SU-DHL-6 (cell line): Measurements from ENCODE around the gene TCF20.

Source experiments
- H2AFZ ChIP-seq: fragments of 200-600 bp; sonication (generic); 2 replicates; pipeline ENCODE4 v1.6.1; 2014; ENCODE audit warnings: low read depth, mild to moderate bottlenecking, moderate library complexity, mixed read lengths, antibody characterized with exemption, low read length; ENCODE audit not compliant: severe bottlenecking
- H3F3A ChIP-seq: fragments of 200-600 bp; shearing (Covaris generic); 2 replicates; pipeline ENCODE4 v1.6.0; 2016; ENCODE audit warnings: antibody characterized with exemption, mild to moderate bottlenecking; ENCODE audit not compliant: insufficient read depth
- H3K27ac ChIP-seq: fragments of 200-600 bp; sonication (generic); 2 replicates; pipeline ENCODE4 v1.5.1; 2016; ENCODE audit warnings: low read depth, mild to moderate bottlenecking, low read length, moderate library complexity, mixed read lengths
- H3K27me3 ChIP-seq: fragments of 200-600 bp; sonication (generic), shearing (Covaris generic); 2 replicates; pipeline ENCODE4 v1.6.0; 2014; ENCODE audit warnings: mild to moderate bottlenecking, low read length
- H3K36me3 ChIP-seq: fragments of 200-600 bp; sonication (generic); 2 replicates; pipeline ENCODE4 v1.6.1; 2014; ENCODE audit warnings: mild to moderate bottlenecking, low read length, mixed read lengths
- H3K4me2 ChIP-seq: fragments of 300-600, 200-600 bp; shearing (Covaris generic), sonication (generic); 2 replicates; pipeline ENCODE4 v1.6.0; 2014; ENCODE audit warnings: low read length, low read depth, mild to moderate bottlenecking; ENCODE audit not compliant: poor library complexity, severe bottlenecking
- H3K4me3 ChIP-seq: fragments of 200-600 bp; sonication (generic); 2 replicates; pipeline ENCODE4 v1.5.1; 2014; ENCODE audit warnings: antibody characterized with exemption, low read length, mild to moderate bottlenecking, mixed read lengths; ENCODE audit not compliant: insufficient read depth, poor library complexity, severe bottlenecking
- H3K79me2 ChIP-seq: fragments of 200-600 bp; sonication (generic); 2 replicates; pipeline ENCODE4 v1.6.1; 2014; ENCODE audit warnings: mild to moderate bottlenecking, low read length, moderate library complexity; ENCODE audit not compliant: insufficient read depth
- H3K9ac ChIP-seq: fragments of 200-600 bp; sonication (generic); 2 replicates; pipeline ENCODE4 v1.7.0; 2014; ENCODE audit warnings: mild to moderate bottlenecking, low read length
- H3K9me2 ChIP-seq: fragments of 200-600 bp; sonication (generic); replicated peaks from 2 replicates; pipeline ENCODE4 v1.6.1; 2014; ENCODE audit warnings: low read length; ENCODE audit not compliant: insufficient read depth
- H3K9me3 ChIP-seq: fragments of 200-600 bp; sonication (generic); 2 replicates; pipeline ENCODE4 v1.6.1; 2014; ENCODE audit warnings: low read length, mixed read lengths; ENCODE audit not compliant: insufficient read depth
- H4K20me1 ChIP-seq: fragments of 200-600 bp; sonication (generic); 2 replicates; pipeline ENCODE4 v1.6.1; 2014; ENCODE audit warnings: low read depth, mild to moderate bottlenecking, antibody characterized with exemption, low read length, moderate library complexity, mixed read lengths
- EZH2phosphoT487 ChIP-seq: fragments of 200-600 bp; sonication (generic), shearing (Covaris generic); conservative IDR thresholded peaks from 2 replicates; pipeline ENCODE4 v1.6.1; 2018; ENCODE audit warnings: mild to moderate bottlenecking, antibody characterized with exemption, low read length, moderate library complexity, mixed read lengths
- TF ChIP-seq, protein P1 (sequence below): fragments of 200-600 bp; sonication (generic); IDR thresholded peaks from one replicate; pipeline ENCODE4 v1.5.1; 2017; ENCODE audit warnings: antibody characterized with exemption, mild to moderate bottlenecking, low read length, moderate library complexity; ENCODE audit not compliant: insufficient read depth, poor library complexity, severe bottlenecking

TCF20 gene

DNA sequence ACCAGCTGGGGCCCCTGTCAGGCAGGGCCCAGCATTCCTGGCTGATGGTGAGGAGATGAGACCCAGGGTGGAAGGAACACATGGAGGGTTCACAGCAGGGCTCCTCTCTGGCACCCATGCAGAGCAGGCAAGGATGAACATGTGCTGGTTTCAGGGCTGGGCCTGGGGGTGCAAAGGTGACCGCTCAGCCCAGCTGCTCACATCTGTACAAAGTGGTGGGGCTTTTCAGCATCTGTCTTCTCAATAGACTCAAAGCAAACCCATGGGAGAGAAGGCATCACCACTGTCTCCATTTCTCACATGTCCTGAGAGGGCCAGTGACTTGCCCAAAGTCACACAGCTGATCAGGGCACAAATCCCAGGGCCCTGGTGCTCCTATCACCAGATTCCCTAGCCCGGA is 27.3 kb upstream of the TCF20 start:
- Histone ChIP-seq H3K79me2 (no peaks in the 10 kb centered on the region), H3F3A (peaks cover 7% of the 10 kb centered on the region), H3K4me3 (no peak overlapping the region), H3K9ac (no peak overlapping the region), H3K27me3 (no peaks in the 10 kb centered on the region), H4K20me1 (no peaks in the 10 kb centered on the region), H3K4me2 (no peak overlapping the region), H3K9me3 (no peaks in the 10 kb centered on the region), H3K36me3 (no peaks in the 10 kb centered on the region), H3K27ac (no peak overlapping the region), H3K9me2 (no peaks in the 10 kb centered on the region), H2AFZ (no peak overlapping the region)
- no peak for TF ChIP-seq EZH2phosphoT487

DNA sequence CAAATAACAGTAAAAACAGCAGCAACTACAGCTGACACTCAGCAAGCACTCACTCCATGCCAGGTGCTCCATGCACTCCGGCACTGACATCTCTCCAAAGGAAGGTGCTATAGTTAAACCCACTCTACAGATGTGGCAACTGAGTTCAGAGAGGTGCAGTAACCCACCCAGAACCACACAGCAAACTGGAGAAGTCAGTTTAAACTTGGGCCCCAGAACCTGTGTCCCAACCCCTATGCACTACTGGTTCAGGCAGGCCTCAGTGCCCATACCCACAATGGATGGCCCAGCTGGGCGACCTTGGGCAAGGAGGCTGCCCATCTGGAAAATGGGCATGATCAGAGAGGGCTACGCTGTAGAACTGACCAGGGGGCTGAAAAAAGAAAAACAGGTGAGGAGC is 26.4 kb upstream of the TCF20 start:
- Histone ChIP-seq H3K9me3 (no peaks in the 10 kb centered on the region), H3K36me3 (no peaks in the 10 kb centered on the region), H3K27ac (no peak overlapping the region), H3K79me2 (no peaks in the 10 kb centered on the region), H3F3A (peaks cover 7% of the 10 kb centered on the region), H3K4me3 (no peak overlapping the region), H3K27me3 (no peaks in the 10 kb centered on the region), H3K9me2 (no peaks in the 10 kb centered on the region), H3K9ac (no peak overlapping the region), H4K20me1 (no peaks in the 10 kb centered on the region), H2AFZ (no peak overlapping the region), H3K4me2 (no peak overlapping the region)
- TF ChIP-seq EZH2phosphoT487, result no peak
- TF ChIP-seq, protein P1, sequence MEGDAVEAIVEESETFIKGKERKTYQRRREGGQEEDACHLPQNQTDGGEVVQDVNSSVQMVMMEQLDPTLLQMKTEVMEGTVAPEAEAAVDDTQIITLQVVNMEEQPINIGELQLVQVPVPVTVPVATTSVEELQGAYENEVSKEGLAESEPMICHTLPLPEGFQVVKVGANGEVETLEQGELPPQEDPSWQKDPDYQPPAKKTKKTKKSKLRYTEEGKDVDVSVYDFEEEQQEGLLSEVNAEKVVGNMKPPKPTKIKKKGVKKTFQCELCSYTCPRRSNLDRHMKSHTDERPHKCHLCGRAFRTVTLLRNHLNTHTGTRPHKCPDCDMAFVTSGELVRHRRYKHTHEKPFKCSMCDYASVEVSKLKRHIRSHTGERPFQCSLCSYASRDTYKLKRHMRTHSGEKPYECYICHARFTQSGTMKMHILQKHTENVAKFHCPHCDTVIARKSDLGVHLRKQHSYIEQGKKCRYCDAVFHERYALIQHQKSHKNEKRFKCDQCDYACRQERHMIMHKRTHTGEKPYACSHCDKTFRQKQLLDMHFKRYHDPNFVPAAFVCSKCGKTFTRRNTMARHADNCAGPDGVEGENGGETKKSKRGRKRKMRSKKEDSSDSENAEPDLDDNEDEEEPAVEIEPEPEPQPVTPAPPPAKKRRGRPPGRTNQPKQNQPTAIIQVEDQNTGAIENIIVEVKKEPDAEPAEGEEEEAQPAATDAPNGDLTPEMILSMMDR, result no peak

DNA sequence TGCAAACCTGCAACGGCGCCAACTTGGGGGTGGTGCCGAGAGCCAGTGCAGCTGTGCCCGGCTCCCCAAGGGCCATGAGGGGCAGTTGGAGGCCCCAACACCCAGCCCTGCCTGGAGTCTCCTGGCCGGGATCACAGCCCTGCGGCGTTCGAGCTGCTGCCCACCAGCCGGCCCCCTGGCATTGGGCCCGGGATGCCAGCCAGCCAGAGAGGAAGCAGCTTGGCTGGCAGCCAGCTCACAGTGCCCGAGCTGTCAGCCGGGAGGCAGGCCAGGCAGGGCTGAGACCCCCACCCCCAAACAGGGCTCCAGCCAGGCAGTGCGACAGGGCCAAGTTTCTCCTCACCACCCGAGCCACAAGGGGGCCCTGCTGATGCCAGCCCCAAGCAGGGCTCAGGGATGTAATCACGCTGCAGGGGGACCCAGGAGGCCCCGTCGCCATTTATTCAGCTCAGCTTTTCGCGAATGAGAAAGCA is 26.0 kb upstream of the TCF20 start:
- H3K79me2 ChIP-seq, result no peaks in the 10 kb centered on the region
- no peak overlapping the region for H2AFZ ChIP-seq
- H3K4me2 ChIP-seq, result no peak overlapping the region
- H3K9me3 ChIP-seq, result no peaks in the 10 kb centered on the region
- H3K9ac ChIP-seq, result no peak overlapping the region
- H3K27me3 ChIP-seq, result no peaks in the 10 kb centered on the region
- H3K9me2 ChIP-seq, result no peaks in the 10 kb centered on the region
- no peak overlapping the region for H3K27ac ChIP-seq
- H4K20me1 ChIP-seq, result no peaks in the 10 kb centered on the region
- H3F3A ChIP-seq, result peaks cover 7% of the 10 kb centered on the region
- H3K36me3 ChIP-seq, result no peaks in the 10 kb centered on the region
- TF ChIP-seq, protein P1, result peak; percentile 50
- no peak for TF ChIP-seq EZH2phosphoT487
- no peak overlapping the region for H3K4me3 ChIP-seq

DNA sequence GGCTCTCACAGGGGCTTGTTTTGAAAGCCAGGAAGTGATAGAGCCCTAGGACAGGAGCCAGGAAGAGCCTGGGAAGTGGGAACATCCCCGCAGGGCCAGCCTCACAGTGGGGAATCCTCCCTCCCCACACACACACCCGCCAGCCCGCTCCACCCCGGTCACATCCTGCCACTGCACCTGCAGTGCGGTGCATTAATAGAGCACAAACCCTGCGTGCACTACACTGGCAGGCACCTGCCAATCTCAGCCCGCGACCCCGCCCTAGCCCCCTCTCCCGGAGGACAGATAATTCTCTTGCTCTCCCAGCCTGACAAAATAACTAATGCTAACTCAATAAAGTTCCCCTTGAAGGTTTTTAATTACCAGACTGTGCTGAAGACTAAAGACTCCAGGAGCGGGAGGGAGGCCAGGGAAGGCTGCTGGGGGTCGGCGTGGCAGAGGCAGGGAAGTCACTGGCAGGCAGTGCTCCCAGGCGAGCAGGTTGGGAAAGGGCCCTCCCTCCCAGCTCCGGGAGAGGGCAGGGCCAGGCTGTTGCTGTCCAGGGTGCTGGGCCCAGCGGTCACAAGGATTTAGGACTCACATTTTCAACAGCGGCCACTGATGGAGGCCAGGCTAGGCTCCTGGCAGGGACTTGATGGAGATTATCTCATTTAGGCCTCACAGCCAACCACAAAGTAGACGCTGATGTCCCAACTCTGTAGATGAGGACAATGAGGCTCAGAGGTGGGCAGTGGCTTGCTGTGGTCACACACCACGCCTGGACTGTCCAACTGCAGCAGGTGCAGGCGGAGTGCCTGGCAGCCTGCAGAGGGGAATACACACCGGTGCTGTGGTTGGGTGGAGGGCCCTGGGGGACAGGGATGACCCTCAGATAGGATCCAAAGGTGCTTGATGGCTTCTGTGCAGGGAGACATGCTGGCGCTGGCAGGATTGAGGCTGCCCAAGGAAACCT is 23.9 kb upstream of the TCF20 start:
- H3K9me3 ChIP-seq, result no peaks in the 10 kb centered on the region
- H3F3A ChIP-seq, result no peaks in the 10 kb centered on the region
- H3K27ac ChIP-seq, result no peak overlapping the region
- no peak overlapping the region for H3K4me2 ChIP-seq
- no peaks in the 10 kb centered on the region for H3K27me3 ChIP-seq
- no peak overlapping the region for H3K4me3 ChIP-seq
- no peak overlapping the region for H2AFZ ChIP-seq
- no peaks in the 10 kb centered on the region for H3K36me3 ChIP-seq
- no peaks in the 10 kb centered on the region for H4K20me1 ChIP-seq
- no peaks in the 10 kb centered on the region for H3K9me2 ChIP-seq
- no peaks in the 10 kb centered on the region for H3K79me2 ChIP-seq
- no peak overlapping the region for H3K9ac ChIP-seq
- TF ChIP-seq, protein P1, result no peak
- TF ChIP-seq EZH2phosphoT487, result no peak
